ENCODE data around the gene NPM1.

The NPM1 gene

GRCh38 chr5:171435908-171436307, 48.3 kb downstream of the NPM1 start:
- no peak for TF ChIP-seq CTCF (IDR thresholded peaks at IDR 0.05; ENCODE audit: insufficient read depth, low read length, missing control alignments)
- POLR2A ChIA-PET, result interaction anchor here (0.6 kb wide), 1 partner anchor 9 kb away, joined by 3 read pairs; no protein-coding TSS in a partner anchor
- no peak for DNase-seq (ENCODE audit: low read depth, low spot score)
- no peak overlapping the region for H3K4me3 ChIP-seq (ENCODE audit: low read depth, low read length)
- CTCF ChIA-PET, result no interaction called here

GRCh38 chr5:171436804-171437285, 49.2 kb downstream of the NPM1 start:
- no peak for DNase-seq (ENCODE audit: low read depth, low spot score)
- ChIA-PET POLR2A (no interaction called here), CTCF (interaction anchor here (1.5 kb wide), 1 partner anchor 9 kb away, joined by 3 read pairs; no protein-coding TSS in a partner anchor)
- TF ChIP-seq CTCF (IDR thresholded peaks at IDR 0.05; ENCODE audit: insufficient read depth, low read length, missing control alignments), result no peak
- H3K4me3 ChIP-seq (ENCODE audit: low read depth, low read length), result no peak overlapping the region

- no peak for TF ChIP-seq CTCF (IDR thresholded peaks at IDR 0.05; ENCODE audit: insufficient read depth, low read length, missing control alignments)
- no peak for DNase-seq (ENCODE audit: low read depth, low spot score)
- CTCF ChIA-PET, result interaction anchor here (1.5 kb wide), 1 partner anchor 9 kb away, joined by 3 read pairs; no protein-coding TSS in a partner anchor
- H3K4me3 ChIP-seq (ENCODE audit: low read depth, low read length), result no peak overlapping the region
- POLR2A ChIA-PET, result no interaction called here
Measured at GRCh38 chr5:171437286-171437821, 49.7 kb downstream of the NPM1 start.

GRCh38 chr5:171438738-171439137, 51.1 kb downstream of the NPM1 start:
- DNase-seq (ENCODE audit: low read depth, low spot score), result no peak
- CTCF ChIA-PET, result no interaction called here
- POLR2A ChIA-PET, result no interaction called here
- no peak for TF ChIP-seq CTCF (IDR thresholded peaks at IDR 0.05; ENCODE audit: insufficient read depth, low read length, missing control alignments)
- H3K4me3 ChIP-seq (ENCODE audit: low read depth, low read length), result no peak overlapping the region

GRCh38 chr5:171441246-171441791, 53.7 kb downstream of the NPM1 start:
- DNase-seq (ENCODE audit: low read depth, low spot score), result no peak
- ChIA-PET CTCF (interaction anchor here (2.7 kb wide), 1 partner anchor 23 kb away, joined by 8 read pairs; the partner anchor contains the start of gene FGF18), POLR2A (no interaction called here)
- no peak for TF ChIP-seq CTCF (IDR thresholded peaks at IDR 0.05; ENCODE audit: insufficient read depth, low read length, missing control alignments)
- H3K4me3 ChIP-seq (ENCODE audit: low read depth, low read length), result no peak overlapping the region

- ChIA-PET POLR2A (no interaction called here), CTCF (no interaction called here)
- no peak for DNase-seq (ENCODE audit: low read depth, low spot score)
- no peak overlapping the region for H3K4me3 ChIP-seq (ENCODE audit: low read depth, low read length)
- no peak for TF ChIP-seq CTCF (IDR thresholded peaks at IDR 0.05; ENCODE audit: insufficient read depth, low read length, missing control alignments)
Measured at GRCh38 chr5:171442287-171443042, 54.8 kb downstream of the NPM1 start.
